ENCODE data around the gene STX18. TPM values are rescaled to one million over a fixed set of nuclear protein-coding genes. Genes with fewer than 3 reads are reported as not detected.
"Not testable (repeated sequence)": the region's sequence is repeated elsewhere in the genome, so short reads cannot be mapped to it uniquely, and the experiment has no call there.

Gene STX18
- total RNA-seq, 1 experiment from 2014 or later, result 18.5 TPM

- Histone ChIP-seq H3K79me2 (ENCODE audit: insufficient read depth, low read length) (peaks cover 27% of the 10 kb centered on the region), H3K9me3 (ENCODE audit: control insufficient read depth in 1 of 2, insufficient read depth in 1 of 2, low read depth in 1 of 2, low read length in 2 of 2) (no peaks in the 10 kb centered on the region), H3K4me3 (replicated peaks in 1 of 2; ENCODE audit: low read depth in 1 of 2, low read length in 2 of 2) (no peak overlapping the region), H2AFZ (ENCODE audit: low read depth, low read length, poor library complexity, severe bottlenecking) (no peak overlapping the region), H3K36me3 (ENCODE audit: control insufficient read depth in 1 of 2, insufficient read depth in 2 of 2, low read length in 2 of 2) (no peaks in the 10 kb centered on the region), H3K9me2 (ENCODE audit: insufficient read depth) (no peaks in the 10 kb centered on the region), H3K27me3 (ENCODE audit: insufficient read depth, low read length) (no peaks in the 10 kb centered on the region), H3K27ac (ENCODE audit: low read depth, low read length) (no peak overlapping the region), H3K4me2 (ENCODE audit: low read length) (no peak overlapping the region), H3K4me1 (ENCODE audit: control insufficient read depth in 1 of 2, insufficient read depth in 2 of 2, low read length in 2 of 2) (no peaks in the 10 kb centered on the region), H3K9ac (ENCODE audit: low read length) (no peak overlapping the region), H4K20me1 (ENCODE audit: insufficient read depth) (peaks cover 6% of the 10 kb centered on the region; the same call in 1 of the 2 replicates)
- RAD21 ChIA-PET (ENCODE audit: low non-redundant PET in 1 of 2, low total read pairs in 2 of 2, uncharacterized antibody in 2 of 2, unreplicated experiment in 2 of 2), result no interaction called here
- POLR2A ChIA-PET, result no interaction called here
- DNase-seq (ENCODE audit: low read depth, low spot score) (no peak), ATAC-seq (no peak)
- no TSS peak for BruUV-seq (replicated peaks)
- no peak for TF ChIP-seq ZBTB33 (IDR thresholded peaks at IDR 0.05; ENCODE audit: extremely low read depth, insufficient replicate concordance, low read length)
- TF ChIP-seq ATF3 (IDR thresholded peaks at IDR 0.05), result no peak
- no peak for TF ChIP-seq EGR1 (IDR thresholded peaks at IDR 0.05; ENCODE audit: low read depth)
- no peak for TF ChIP-seq REST (IDR thresholded peaks at IDR 0.05; ENCODE audit: low read depth)
- no peak for TF ChIP-seq SRF (IDR thresholded peaks at IDR 0.05; ENCODE audit: low read depth)
- no peak for TF ChIP-seq CEBPB (IDR thresholded peaks at IDR 0.05; ENCODE audit: low read depth)
- TF ChIP-seq POLR2AphosphoS5 (IDR thresholded peaks at IDR 0.05; ENCODE audit: low read depth, low read length), result no peak
- TF ChIP-seq ELF1 (IDR thresholded peaks at IDR 0.05; ENCODE audit: borderline replicate concordance, low read depth), result no peak
- no peak for TF ChIP-seq JUND (IDR thresholded peaks at IDR 0.05)
- TF ChIP-seq CBX3 (IDR thresholded peaks at IDR 0.05; ENCODE audit: low read depth), result no peak
- intact Hi-C loops (cut with micrococcal nuclease), result no loop called here
- CTCF ChIA-PET, result interaction anchor here (0.7 to 2.4 kb wide), 8 partner anchors 8 to 61 kb away, joined by 3 to 16 read pairs (median 4); no protein-coding TSS in a partner anchor
Measured at GRCh38 chr4:4506961-4507360, 34.9 kb downstream of the STX18 start.

GRCh38 chr4:4505211-4505610, 36.6 kb downstream of the STX18 start:
- H3K4me1 ChIP-seq (ENCODE audit: control insufficient read depth in 1 of 2, insufficient read depth in 2 of 2, low read length in 2 of 2); H3K27me3 ChIP-seq (ENCODE audit: insufficient read depth, low read length); H3K9me2 ChIP-seq (ENCODE audit: insufficient read depth); intact Hi-C loops (cut with micrococcal nuclease); H3K27ac ChIP-seq (ENCODE audit: low read depth, low read length); RAD21 ChIA-PET (ENCODE audit: low non-redundant PET in 1 of 2, low total read pairs in 2 of 2, uncharacterized antibody in 2 of 2, unreplicated experiment in 2 of 2); BruUV-seq (replicated peaks); H3K36me3 ChIP-seq (ENCODE audit: control insufficient read depth in 1 of 2, insufficient read depth in 2 of 2, low read length in 2 of 2); H3K4me3 ChIP-seq (replicated peaks in 1 of 2; ENCODE audit: low read depth in 1 of 2, low read length in 2 of 2); DNase-seq (ENCODE audit: low read depth, low spot score); H3K9me3 ChIP-seq (ENCODE audit: control insufficient read depth in 1 of 2, insufficient read depth in 1 of 2, low read depth in 1 of 2, low read length in 2 of 2); H3K9ac ChIP-seq (ENCODE audit: low read length); H4K20me1 ChIP-seq (ENCODE audit: insufficient read depth); POLR2A ChIA-PET; H2AFZ ChIP-seq (ENCODE audit: low read depth, low read length, poor library complexity, severe bottlenecking); H3K4me2 ChIP-seq (ENCODE audit: low read length); ATAC-seq; CTCF ChIA-PET: not testable (repeated sequence)
- H3K79me2 ChIP-seq (ENCODE audit: insufficient read depth, low read length), result peaks cover 32% of the 10 kb centered on the region
